Skeletal muscle cell (primary cell): ENCODE measurements around the gene KANK2.
A peak's percentile ranks its signal among the peaks of the same experiment; 100 is the strongest.
"Not testable (repeated sequence)": the region's sequence is repeated elsewhere in the genome, so short reads cannot be mapped to it uniquely, and the experiment has no call there.

Experiments
- DNase-seq: peaks from one replicate; pipeline ENCODE4 v3.0.0-alpha.2; 2010; ENCODE audit warnings: low read depth
- H3K4me3 ChIP-seq: 2 replicates; pipeline ENCODE4 v1.5.1; 2011; ENCODE audit warnings: low read depth, mild to moderate bottlenecking, control low read depth, low read length, moderate library complexity

The KANK2 gene

DNA sequence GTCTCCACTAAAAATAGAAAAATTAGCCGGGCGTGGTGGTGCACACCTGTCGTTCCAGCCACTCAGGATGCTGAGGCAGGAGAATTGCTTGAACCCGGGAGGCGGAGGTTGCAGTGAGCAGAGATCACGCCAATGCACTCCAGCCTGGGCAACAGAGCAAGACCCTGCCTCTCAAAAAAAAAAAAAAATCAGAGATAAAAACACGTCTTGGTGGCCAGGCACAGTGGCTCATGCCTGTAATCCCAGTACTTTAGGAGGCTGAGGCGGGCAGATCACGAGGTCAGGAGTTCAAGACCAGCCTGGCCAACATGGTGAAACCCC, 18.2 kb downstream of the KANK2 start:
- not testable (repeated sequence) for DNase-seq, H3K4me3 ChIP-seq

DNA sequence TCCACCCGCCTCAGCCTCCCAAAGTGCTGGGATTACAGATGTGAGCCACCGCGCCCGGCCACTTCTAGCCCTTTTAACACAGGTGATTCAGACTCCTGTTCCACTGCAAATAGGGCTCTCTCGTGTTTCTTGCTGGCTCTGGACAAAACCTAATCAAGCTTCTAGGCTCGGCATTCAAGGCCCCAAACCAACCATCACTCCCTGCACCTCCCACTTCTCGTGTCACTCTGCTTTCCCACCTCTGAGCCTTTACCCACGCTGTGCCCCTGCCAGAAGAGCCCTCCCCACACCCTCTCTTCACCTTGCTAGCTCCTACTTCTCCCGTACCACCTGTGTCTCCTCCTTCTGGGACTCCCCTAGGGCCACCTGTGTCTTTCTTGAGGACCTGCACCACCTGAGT, 19.8 kb downstream of the KANK2 start:
- H3K4me3 ChIP-seq = no peak overlapping the region
- DNase-seq = no peak

DNA sequence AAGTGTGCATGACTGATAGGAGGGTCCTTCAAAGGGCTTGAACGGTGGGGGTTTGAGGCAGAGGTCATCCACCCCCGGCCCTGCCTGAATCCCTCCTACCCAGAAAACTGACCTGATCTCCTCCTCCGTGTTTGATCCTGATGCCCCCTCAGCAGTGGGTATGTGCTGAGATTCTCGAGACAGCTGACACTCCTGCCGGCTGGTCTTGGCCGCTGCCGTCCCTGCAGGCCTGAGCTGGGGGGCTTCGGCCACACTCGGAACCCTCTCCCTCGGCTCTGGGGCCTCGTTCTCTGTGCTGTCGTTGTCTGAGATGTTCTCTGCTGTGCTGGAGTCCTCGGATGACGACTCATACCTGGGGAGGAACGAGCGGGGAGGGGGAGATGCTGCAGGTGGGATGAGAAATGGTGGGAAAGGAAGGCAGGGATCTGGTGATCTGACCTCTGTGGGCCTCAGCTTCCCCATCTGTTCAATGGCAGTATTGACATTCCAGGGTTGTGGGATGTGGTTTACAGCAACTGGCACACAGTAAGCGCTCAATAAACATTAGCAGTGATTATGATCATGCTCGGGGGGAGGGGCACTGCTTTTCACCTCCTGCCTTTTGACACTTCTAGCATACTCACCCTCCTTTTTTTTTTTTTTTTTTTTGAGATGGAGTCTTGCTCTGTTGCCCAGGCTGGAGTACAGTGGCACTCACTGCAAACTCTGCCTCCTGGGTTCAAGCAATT, 20.7 kb downstream of the KANK2 start:
- no peak overlapping the region for H3K4me3 ChIP-seq
- DNase-seq = no peak

DNA sequence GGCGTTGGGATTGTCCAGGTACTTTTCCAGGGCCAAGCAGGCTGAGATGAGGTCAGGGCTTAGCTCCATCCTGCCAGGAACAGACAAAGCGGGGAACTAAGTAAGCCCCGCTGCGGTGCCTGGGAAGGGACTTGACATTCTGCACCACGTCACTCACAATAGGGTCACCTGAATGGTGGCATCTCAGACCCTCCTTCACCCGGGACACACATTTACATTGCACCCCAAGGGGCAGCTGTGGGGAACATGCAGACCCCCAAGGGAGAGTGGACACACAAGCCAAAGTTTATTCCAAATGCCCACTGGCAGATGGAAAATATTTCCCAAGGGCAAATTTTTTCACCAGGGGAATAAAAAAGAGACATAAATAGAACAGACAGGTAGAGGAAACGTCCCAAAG, 21.4 kb downstream of the KANK2 start:
- DNase-seq = no peak
- no peak overlapping the region for H3K4me3 ChIP-seq

DNA sequence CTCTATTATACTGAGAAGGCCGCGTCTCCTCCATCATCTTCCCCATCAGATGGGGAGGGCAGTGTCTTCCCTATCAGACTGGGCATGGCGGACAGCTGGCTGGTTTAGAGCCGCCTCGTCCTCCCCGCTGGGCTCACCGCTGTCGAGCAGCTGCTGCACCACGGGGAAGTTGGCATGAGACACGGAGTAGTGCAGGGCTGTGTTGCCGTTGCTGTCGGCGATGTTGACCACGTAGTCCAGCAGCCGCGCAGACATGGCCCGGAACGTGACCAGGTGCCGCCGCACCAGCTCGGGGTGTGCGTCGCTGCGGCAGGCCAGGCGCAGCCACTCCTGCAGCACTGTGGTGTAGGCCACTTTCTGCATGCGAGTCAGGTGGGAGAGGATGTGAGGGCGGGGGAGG, 23.0 kb downstream of the KANK2 start:
- no peak overlapping the region for H3K4me3 ChIP-seq

DNA sequence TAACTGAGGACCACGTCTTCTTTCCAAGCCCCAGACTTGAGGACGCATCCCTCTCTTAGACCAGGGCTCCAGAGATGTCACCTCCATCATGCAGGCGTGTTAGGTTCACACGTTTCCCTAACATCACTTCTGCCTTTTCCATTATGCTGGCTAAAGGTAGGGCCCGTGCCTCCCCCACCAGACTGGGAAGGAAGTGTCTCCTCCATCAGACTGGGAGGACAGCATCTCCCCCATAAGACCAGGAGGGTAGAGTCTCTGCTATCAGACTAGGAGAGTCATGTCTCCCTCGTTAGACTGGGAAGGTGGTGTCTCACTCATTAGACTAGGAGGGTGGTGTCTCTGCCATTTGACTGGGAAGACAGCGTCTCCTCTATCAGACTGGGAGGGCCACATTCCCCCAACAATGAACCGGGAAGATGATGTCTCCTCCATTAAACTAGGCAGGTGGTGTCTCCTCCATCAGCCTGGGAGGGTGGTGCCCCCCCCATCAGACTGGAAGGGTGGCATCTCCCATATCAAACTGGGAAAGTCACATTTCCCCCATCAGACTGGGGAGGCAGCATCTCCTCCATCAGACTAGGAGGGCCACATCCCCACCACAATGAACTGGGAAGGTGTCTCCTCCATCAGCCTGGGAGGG, 23.7 kb downstream of the KANK2 start:
- DNase-seq = no peak

More for the DNA sequence above, 23.0 kb downstream of the KANK2 start:
- no peak for DNase-seq

DNA sequence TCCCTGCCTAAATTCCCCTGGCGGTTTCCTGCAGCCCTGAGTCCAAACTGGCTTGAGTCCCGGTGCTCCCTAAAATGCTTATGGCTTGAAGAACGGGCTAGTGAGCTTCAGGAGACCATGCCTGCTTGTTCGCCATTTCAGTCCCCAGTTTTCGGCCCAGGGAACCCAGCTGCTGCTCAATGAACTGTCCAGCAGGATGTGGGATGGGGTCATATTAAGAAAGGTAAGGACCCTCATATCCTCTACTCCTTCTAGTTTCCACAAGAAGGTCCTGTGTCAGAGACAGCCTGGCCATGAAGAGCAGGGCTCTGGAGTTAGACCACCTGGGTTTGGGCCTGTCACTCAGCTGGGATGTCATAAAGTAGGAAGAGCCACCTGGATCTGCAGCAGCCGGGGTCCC, 24.8 kb downstream of the KANK2 start:
- no peak for DNase-seq

More for the DNA sequence above, 23.7 kb downstream of the KANK2 start:
- H3K4me3 ChIP-seq = no peak overlapping the region

DNA sequence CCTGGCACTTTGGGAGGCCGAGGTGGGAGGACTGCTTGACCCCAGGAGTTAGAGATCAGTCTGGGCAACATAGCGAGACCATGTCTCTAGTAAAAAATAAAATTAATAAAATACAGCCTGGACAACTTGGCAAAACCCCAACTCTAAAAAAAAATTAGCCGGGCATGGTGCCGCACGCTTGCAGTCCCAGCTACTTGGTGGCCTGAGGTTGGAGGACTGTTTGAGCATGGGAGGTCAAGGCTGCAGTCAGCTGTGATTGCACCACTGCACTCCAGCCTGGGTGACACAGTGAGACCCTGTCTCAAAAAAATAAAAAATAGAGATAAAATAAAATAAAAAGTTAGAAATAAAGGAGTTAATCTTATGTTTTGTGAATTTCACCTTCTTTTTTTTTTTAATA, 26.2 kb downstream of the KANK2 start:
- no peak for DNase-seq
- H3K4me3 ChIP-seq = no peak overlapping the region

More for the DNA sequence above, 24.8 kb downstream of the KANK2 start:
- no peak overlapping the region for H3K4me3 ChIP-seq

DNA sequence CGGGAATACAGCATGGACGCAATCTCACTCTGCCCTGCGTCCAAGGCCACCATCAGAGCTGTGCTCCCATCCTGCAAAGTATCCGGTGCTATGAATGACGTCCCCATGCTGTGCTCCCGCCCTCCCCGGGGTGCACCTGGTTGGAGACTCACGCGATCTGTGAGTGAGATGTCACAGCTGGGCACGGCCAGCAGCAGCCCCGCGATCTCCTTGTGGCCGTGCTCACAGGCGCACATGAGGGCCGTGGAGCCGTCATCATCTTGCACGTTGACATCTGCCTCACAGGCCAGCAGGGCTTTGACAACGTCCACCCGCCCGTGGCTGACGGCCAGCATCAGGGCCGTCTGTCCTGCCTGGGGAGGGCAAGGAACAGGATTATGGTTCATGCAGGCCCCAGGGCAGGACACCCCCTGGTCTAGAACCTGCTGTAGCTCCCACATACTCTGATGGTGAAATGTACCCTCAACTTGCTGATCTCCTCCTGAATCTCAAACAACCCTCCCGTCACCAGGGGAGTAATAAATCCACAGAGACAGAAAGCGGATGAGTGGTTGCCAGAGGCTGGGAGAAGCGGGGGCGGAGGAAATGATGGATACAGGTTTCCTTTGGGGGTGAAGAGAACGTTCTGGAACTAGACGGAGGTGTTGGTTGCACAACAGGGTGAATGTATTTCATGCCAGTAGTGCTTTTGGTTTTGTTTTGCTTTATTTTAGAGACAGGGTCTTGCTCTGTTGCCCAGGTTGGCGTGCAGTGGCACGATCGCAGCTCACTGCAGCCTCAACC, 27.3 kb downstream of the KANK2 start:
- no peak overlapping the region for H3K4me3 ChIP-seq
- DNase-seq = peak; percentile 74

DNA sequence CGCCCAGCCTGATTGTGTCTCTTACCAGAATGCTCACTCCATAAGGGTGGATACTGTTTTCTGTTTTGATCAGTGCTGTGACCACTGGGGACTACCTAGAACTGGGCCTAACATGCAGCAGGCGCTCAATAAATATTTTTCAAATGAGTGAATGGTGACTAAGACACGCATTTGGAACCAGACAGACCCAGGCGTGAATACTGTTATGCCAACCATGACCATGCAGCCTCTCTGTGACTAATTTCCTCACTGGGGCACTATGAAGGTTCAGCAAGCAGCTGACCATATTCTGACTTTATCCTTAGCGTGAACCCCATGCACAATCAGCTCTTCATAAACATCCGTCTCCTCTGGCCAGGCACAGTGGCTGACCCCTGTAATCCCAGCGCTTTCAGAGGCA, 28.8 kb downstream of the KANK2 start:
- no peak overlapping the region for H3K4me3 ChIP-seq

DNA sequence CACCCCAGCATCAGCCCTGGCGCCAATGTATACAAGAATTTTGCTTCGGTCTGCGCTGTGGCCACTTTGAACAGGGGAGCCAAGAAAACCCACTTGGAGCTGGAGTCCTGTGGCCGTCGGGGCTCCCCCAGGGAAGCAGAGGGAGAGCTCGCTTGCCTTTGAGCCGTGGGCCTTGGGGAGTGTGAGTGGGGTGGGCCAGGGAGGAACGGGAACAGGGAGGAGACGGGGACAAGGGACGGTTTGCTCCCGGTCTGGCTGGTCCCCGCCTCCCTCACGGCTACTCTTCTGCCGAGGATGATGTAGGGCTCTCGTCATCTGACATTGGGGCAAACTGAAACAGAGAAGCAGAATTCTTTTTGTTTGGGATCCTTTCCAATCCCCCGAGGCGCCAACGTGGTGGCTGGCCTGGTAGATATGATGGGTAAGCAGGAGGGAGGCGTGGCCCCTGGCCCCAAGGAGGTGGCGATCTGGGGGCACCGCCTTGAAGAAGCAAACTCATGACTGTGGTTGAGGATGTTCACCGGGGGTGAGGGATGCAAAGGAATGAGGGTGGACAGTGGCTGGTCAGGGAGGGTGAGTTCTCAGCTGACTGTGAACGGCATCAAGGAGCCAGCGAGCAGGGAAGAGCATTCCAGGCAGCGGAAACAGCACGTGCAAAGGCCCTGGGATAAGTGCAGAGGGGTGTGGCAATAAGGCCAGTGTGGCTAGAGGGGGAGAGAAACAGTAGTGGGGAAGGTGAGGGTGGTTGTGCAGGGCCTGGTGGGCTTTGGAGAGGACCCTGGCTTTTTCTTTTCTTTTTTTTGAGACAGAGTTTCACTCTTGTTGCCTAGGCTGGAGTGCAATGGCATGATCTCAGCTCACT, 30.8 kb downstream of the KANK2 start:
- no peak overlapping the region for H3K4me3 ChIP-seq
- no peak for DNase-seq

More for the DNA sequence above, 28.8 kb downstream of the KANK2 start:
- peak; percentile 83 for DNase-seq

DNA sequence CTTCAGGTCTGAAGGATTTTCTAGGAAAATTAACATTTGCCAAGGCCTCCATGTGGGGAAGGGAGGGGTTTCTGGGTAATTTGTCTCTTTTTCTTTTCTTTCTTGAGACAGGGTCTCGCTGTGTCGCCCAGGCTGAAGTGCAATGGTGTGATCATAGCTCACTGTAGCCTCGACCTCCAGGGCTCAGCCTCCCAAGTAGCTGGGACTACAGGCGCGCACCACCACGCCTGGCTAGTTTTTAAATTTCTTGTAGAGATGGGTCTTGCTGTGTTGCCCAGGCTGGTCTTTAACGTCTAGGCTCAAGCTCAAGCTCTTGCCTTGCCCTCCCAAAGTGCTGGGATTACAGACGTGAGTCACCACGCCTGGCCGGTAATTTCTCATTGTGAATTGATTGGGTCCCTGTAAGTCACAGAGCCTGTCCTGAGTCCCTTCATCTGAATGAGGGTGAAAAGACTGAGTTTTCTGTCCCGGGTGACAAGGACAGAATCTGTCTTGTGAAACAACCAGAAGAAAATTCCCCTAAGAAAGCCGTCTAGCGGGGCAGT, 31.8 kb downstream of the KANK2 start:
- DNase-seq = no peak
- no peak overlapping the region for H3K4me3 ChIP-seq

DNA sequence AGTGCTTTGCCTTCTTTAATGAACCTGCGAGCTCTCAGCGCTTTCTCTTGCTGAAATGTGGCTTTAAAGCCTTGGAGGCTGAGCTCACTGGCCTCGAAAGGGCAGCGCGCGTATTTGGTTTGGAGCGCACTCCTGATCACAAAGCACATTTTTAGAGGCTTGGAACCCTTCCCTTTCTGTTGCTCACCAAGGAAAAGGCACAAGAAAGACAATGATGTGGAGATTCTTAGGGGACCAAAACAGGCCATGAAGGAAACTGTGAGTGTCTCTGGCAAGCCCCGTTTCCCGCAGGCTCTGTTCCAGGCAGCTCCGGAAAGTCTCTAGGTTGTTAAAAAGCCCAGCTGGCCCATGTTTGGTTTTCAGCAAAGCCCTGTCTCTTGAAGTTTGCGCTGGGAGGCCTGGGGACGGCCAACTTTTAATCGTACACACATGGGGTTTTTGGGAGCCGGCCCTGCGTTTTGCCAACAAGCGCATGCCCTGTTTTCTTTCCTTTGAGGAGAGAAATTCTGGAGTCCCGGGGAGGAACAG, 32.4 kb downstream of the KANK2 start:
- DNase-seq = peak; percentile 68
- no peak overlapping the region for H3K4me3 ChIP-seq

DNA sequence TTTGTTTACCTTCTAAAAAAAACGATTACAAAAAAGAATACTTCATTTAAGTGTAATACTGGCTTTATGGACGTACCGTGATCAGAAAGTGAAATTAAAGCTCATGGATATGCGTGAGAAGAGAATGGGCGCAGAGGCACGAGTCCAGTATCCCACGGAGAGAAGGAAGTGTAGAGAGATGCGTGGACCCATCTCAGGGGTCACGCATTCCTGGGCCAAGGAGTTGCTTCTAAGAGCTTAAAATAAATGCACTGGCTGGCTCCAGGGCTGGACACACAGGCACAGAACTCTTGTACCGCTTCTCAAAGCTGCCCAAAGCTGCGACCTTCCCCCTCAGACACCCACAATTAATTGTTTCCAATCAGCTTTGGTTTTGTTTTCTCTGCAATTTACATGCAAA, 33.0 kb downstream of the KANK2 start:
- no peak overlapping the region for H3K4me3 ChIP-seq
- no peak for DNase-seq

DNA sequence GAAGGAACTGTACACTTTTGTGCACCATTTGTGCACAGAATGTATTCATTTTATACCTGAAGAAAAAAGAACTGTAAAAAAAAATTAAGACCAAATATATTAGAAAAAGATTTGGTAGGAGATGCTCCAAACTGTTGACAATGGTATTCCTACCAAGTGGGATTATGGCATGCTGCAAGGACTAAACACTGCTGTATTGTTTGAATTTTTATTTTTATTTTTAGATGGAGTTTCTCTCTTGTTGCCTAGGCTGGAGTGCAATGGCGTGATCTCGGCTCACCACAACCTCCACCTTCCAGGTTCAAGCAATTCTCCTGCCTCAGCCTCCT, 36.9 kb downstream of the KANK2 start:
- not testable (repeated sequence) for H3K4me3 ChIP-seq, DNase-seq

DNA sequence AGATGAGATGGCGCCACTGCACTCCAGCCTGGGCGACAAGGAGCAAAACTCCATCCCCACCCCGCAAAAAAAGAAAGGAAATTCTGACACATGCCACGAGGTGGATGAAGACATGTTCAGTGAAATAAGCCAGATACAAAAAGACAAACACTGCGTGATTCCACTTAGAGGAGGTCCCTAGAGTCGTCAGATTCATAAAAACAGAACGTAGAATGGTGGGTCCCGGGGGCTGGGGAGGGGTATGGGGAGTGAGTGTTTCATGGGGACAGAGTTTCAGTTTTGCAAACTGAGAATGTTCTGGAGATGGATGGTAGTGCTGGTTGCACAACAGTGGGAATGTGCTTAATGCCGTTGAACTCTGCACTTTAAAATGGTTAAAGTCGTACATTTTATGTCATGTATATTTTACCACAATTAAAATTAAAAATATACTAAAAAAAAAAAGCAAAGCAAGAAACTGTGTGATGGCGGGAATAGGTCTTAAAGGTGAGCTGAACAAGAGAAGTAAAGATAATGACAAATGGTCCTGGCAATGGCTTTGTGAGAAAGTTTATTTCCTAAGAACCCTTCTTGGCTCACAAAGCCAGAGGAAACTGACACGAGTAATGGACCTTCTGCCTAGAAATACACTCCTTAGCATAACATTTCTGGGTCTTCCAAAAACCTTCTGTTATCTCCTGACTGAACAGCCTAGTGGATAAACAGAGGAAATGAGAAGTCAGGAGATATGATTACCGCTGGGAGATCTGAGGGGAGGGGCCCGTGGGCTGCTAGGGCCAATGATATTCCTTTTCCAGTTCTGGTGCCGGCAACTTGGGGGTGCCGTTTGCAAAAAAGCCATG, 37.5 kb downstream of the KANK2 start:
- H3K4me3 ChIP-seq = no peak overlapping the region
- no peak for DNase-seq

DNA sequence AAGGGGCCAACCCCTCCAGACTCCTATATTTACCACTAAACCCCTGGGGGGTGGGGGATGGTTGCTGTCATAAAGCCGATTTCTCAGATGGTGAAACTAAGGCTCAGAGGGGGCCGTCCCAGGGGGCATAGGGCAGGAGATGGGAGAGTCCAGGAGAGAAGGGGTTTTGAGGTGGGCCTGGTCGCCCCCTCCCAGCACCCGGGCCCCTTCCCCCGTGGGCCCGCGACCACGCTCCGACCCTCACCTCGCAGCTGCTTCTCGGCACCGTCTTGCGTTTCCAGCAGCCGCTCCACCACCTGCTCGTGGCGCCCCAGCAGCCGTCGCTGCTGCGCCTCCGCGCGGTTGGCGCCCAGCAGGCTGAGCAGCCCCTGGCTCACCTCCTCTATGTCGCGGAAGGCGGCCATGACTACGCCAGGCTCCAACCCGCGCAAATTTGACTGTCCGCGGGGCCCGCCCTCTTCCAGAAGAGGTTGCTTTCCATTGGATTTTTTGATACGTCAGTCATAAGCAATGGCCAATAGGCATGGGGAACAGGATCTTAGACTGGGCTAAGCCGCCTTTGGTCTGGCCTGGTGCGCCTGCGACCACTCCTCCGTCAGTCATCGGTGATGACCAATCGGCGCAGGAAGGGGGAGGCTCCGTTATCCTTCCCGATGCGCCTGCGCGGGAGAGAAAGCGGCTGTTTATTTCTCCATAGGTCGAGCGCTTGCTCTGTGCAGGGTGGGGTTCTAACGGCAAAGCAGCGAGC, 41.8 kb downstream of the KANK2 start, which contains the start of gene SPC24:
Gene SPC24 (minus strand): TSS at position 410 of the 748 bp plus-strand sequence. CDS start 6 bp downstream, at position 404.
- H3K4me3 ChIP-seq = peak within 1 kb of the TSS; percentile 80
- peak; percentile 95 for DNase-seq

DNA sequence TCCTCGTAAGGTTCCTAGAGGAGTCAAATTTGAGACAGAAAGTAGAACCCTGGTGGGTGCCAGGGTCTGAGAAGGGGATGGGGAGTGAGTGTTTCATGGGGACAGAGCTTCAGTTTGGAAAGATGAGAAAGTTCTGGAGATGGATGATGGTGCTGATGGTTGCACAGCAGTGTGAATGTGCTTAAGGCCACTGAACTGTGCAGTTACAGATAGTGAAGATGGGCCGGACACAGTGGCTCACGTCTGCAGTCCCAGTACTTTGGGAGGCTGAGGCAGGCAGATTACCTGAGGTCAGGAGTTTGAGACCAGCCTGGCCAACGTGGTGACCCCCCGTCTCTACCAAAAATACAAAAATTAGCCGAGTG, 42.7 kb downstream of the KANK2 start:
- peak overlapping the region; percentile 80 for H3K4me3 ChIP-seq
- DNase-seq = no peak
